Esophagus squamous epithelium (tissue), 5 donors: ENCODE data around the gene EVA1C. TPM values are rescaled to one million over a fixed set of nuclear protein-coding genes. Genes with fewer than 3 reads are reported as not detected.

Experiments
- DNase-seq: peaks from one replicate; lab custom pipeline; 2025; lab: John Stamatoyannopoulos, UW
- H3K27ac ChIP-seq, 4 donors: fragments of 200-600 bp; sonication (generic); one replicate each; pipeline ENCODE4 v1.5.1; 2016 to 2019; ENCODE audit warnings: mild to moderate bottlenecking in 1 of 4
- H3K27me3 ChIP-seq, 4 donors: fragments of 200-600 bp; sonication (generic); 1 replicate in 3 of 4; 2 replicates in 1 of 4; pipeline versions ENCODE4 v1.5.1 to v1.6.0; 2017 to 2021; ENCODE audit warnings: antibody characterized with exemption in 1 of 4
- H3K36me3 ChIP-seq, 3 donors: fragments of 200-600 bp; sonication (generic); one replicate each; pipeline ENCODE4 v1.5.1; 2016 to 2019
- H3K4me1 ChIP-seq, 3 donors: fragments of 200-600 bp; sonication (generic); one replicate each; pipeline ENCODE4 v1.5.1; 2017 to 2019
- H3K4me3 ChIP-seq, 4 donors: fragments of 200-600 bp; sonication (generic); 1 replicate in 3 of 4; 2 replicates in 1 of 4; pipeline ENCODE4 v1.5.1; 2016 to 2019; ENCODE audit warnings: mild to moderate bottlenecking in 2 of 4, moderate library complexity in 1 of 4
- H3K9me3 ChIP-seq, 3 donors: fragments of 200-600 bp; sonication (generic); one replicate each; pipeline ENCODE4 v1.5.1; 2016 to 2019
- CTCF ChIP-seq, 6 experiments: fragments of 450-650 bp in 4 of 6; fragments of 200-600 bp in 2 of 6; sonication (generic) in 2 of 6; IDR thresholded peaks; one replicate each; pipeline ENCODE4 v1.5.1; 2016 to 2019; ENCODE audit warnings: antibody characterized with exemption in 6 of 6, mild to moderate bottlenecking in 4 of 6, moderate library complexity in 4 of 6
- POLR2A ChIP-seq, 4 donors: fragments of 450-650 bp; IDR thresholded peaks; one replicate each; pipeline ENCODE4 v1.6.1; 2017; ENCODE audit warnings: antibody characterized with exemption in 4 of 4, mild to moderate bottlenecking in 4 of 4, moderate library complexity in 3 of 4
- WGBS, 2 donors: methylation state at CpG; one replicate each; pipeline ENCODE4 v1.1.5; 2018; 5-methylcytosine and 5-hydroxymethylcytosine counted together
- intact Hi-C: fragments of 100-400 bp; cut with DNase I; formaldehyde crosslinking; loops from one replicate; pipeline ENCODE4 v1.15.0; 2022
- total RNA-seq, 4 donors: library from RNA; depleted of rRNA; stranded (reverse); fragments of >200 nt; gene quantifications; one replicate each; pipeline ENCODE4 v1.1.0, GENCODE V29; 2016
- donor health status: DM: yes; HTN: yes; CAD: no.

Gene EVA1C
- total RNA-seq, 4 donors from 2014 or later = 12.7 to 39.9 (median 24.4) TPM

DNA sequence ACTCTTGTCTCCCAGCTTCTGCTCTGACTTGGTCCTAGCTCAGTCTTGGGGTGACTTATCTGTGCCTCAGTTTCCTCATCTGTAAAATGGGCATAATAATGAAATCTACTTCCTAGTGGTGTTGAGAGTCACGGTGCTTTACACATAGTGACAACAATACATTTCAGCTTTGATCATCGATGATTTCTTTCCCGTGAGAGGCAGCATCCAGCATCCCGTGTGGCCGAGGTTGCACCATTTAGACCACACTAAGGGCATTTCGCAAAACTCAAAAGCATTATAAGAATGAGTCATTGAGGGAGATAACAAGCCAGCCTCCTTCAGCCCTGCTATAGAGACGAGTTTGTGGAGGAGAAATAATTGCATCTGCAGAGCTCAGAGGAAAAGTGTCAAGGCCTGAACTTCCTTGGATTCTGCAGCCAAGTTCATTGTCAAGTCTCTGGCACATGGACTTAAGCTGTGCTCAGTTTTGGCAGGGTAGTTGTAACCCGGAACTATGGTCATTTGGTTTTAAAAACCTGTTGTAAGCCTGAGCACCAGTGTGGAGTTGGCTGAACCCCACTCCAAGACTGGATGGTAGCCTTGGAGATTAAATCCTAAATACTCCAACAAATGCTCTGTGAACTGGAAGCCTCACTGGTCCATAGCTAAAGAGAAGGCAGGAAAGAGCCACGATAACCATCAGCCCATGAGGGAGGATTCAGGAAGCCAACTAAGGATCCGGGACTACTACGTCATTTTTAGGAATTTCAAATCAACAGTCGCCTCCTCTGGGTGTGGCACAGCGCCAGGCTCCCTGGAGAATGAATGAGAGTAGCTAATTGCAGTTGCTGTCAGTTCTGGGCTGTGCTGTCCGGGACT is 108.6 kb downstream of the EVA1C start:
- Histone ChIP-seq H3K27me3 (no peaks in the 10 kb centered on the region), H3K36me3 (no peaks in the 10 kb centered on the region), H3K4me1 (peaks cover 9 to 42% (median 27%) of the 10 kb centered on the region in 3 donors), H3K9me3 (no peaks in the 10 kb centered on the region), H3K4me3 (no peak overlapping the region), H3K27ac (peak overlapping the region in 3 of 4 donors; percentile 66 to 79 (median 78))
- WGBS, 2 donors = 18 to 25% methylated on average over 14 of the region's 14 CpGs
- no peak for DNase-seq
- TF ChIP-seq CTCF (IDR thresholded peaks at IDR 0.05) = no peak
- TF ChIP-seq POLR2A (IDR thresholded peaks at IDR 0.05) = no peak
- intact Hi-C loops = no loop called here

DNA sequence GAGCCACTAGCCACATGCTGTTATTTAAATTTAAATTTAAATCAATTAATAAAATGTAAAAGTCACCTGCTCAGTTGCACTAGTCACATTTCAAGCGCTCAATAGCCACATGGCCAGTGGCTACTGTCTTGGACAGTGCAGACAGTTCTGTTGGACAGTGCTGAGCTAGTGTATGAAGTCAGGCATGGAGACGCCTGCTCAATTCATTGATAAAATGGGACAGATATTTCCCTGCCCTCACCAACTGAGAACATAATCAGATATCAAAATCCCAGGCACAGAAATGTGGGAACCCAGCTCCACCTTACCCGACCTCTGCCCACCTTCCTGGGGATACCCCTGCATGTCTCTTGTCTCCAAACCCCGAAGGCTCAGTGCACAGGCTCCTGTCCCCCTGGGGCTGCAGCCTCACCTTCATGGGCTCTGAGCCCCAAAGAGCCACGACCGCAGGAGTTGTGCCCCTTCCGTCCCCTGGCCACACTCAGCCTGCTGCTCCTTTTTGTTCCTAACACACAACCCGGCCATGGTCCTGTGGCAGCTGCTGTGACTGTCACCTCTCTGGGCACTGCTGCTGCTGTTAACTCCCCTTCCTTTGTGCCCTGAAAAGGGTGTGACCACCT is 109.3 kb downstream of the EVA1C start:
- Histone ChIP-seq H3K9me3 (no peaks in the 10 kb centered on the region), H3K4me1 (peaks cover 9 to 42% (median 24%) of the 10 kb centered on the region in 3 donors), H3K4me3 (no peak overlapping the region), H3K27me3 (no peaks in the 10 kb centered on the region), H3K27ac (peak overlapping the region in 3 of 4 donors; percentile 66 to 79 (median 78)), H3K36me3 (no peaks in the 10 kb centered on the region)
- no peak for DNase-seq
- TF ChIP-seq CTCF (IDR thresholded peaks at IDR 0.05) (no peak), POLR2A (IDR thresholded peaks at IDR 0.05) (no peak)
- intact Hi-C loops = no loop called here
- 70 to 79% methylated on average over 5 to 8 of the region's 8 CpGs for WGBS, 2 donors

DNA sequence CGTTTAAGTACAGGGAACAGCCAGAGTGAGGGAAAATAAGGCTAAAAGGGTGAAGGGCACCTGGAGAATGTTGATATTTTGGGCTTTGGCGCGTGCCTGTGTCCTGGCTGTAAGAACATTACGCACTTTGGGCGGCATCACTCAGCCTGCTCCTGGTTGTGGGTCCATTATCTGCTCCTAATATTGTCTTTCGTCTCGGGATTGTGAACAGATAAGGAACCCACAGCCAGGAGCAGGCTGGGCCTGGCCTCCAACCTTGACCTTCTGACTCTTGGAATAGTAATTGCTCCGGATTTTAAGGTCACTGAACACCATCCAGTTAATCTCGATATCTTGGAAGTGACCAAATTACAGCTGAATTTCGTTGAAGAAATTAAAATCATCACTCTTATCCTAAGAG is 111.0 kb downstream of the EVA1C start:
- no peak for DNase-seq
- Histone ChIP-seq H3K36me3 (no peaks in the 10 kb centered on the region), H3K4me3 (no peak overlapping the region), H3K27ac (peak overlapping the region in 3 of 4 donors; percentile 63 to 66 (median 65)), H3K4me1 (peaks cover 9 to 42% (median 24%) of the 10 kb centered on the region in 3 donors), H3K27me3 (no peaks in the 10 kb centered on the region), H3K9me3 (no peaks in the 10 kb centered on the region)
- 82 to 88% methylated on average over 10 of the region's 10 CpGs for whole genome bisulfite sequencing, 2 donors
- intact Hi-C loops = no loop called here
- TF ChIP-seq CTCF (IDR thresholded peaks at IDR 0.05) (no peak), POLR2A (IDR thresholded peaks at IDR 0.05) (no peak)

DNA sequence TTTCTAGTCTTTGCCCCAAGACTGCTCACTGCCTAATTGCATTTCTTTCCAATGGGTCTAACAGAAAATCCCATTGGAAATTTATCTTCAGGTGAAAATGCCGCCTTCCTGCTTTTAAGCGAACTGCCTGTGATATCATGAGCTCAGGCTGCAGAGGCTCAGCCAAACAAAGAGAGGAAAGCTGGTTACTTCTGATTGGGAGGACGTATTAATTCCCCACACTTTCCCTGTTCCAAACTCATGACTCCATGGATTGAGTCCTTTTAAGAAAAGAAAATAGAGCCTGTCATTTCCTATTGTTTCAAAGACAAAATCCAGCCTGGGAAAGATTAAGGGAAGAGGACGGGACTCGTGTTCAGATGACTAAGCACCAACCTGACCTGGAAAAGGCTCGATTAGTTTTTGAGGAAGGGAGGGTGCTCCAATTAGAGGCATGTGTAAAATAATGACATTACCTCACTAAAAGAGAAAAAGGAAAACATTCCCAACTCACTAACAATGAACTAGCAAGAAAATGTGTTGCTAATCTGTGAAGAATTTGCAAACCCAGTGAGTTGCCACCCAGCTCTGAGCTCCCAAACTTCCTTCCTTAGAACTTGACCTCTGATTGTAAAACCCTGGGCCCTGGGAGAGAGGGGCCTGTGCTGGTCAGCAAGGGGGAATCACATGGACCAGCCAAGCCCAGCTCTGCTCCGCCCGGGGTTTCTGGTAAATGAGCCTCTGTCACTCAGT is 111.6 kb downstream of the EVA1C start:
- H3K27ac ChIP-seq = peak overlapping the region in 3 of 4 donors; percentile 63 to 66 (median 65)
- intact Hi-C loops = no loop called here
- H3K4me1 ChIP-seq = peaks cover 9 to 42% (median 24%) of the 10 kb centered on the region in 3 donors
- TF ChIP-seq POLR2A (IDR thresholded peaks at IDR 0.05) (no peak), CTCF (IDR thresholded peaks at IDR 0.05) (no peak)
- no peaks in the 10 kb centered on the region for H3K27me3 ChIP-seq
- H3K4me3 ChIP-seq = no peak overlapping the region
- no peak for DNase-seq
- 39 to 52% methylated on average over 8 of the region's 8 CpGs for WGBS, 2 donors
- H3K9me3 ChIP-seq = no peaks in the 10 kb centered on the region
- H3K36me3 ChIP-seq = no peaks in the 10 kb centered on the region
